Retinal pigment epithelial cell (primary cell): ENCODE results near the gene PPP4R2.

Experiments
- DNase-seq: peaks from one replicate; pipeline ENCODE4 v3.0.0-alpha.2; 2010; ENCODE audit warnings: low read depth
- H3K4me3 ChIP-seq: 2 replicates; pipeline ENCODE4 v1.5.1; 2011; ENCODE audit warnings: mild to moderate bottlenecking, low read length, control low read depth, moderate library complexity
- TF ChIP-seq, protein P1 (sequence below): conservative IDR thresholded peaks from 2 replicates; pipeline ENCODE4 v1.5.1; 2011; ENCODE audit warnings: low read depth, low read length, control low read depth, inconsistent platforms

Gene PPP4R2

DNA sequence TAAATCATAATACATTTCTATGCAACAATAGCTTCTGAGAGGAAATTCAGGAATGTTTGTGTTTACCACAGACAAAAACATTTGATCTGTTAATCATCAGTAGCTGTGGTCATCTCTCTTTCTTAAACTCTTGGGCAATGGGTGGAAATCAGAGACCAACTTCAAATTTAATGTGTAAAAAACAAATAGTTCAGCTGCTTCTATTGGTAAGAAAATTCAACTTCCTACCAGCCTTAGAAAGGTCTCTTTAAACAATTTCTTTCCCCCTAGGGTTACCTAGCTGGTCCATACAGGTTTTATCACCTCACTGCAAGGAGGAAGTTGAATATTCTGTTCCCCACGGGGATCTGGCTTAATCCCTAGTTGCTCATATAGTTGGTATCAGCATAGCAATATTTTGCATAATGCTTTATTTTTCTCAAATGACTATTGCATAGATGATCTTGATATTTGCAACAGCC lies 20.3 kb upstream of the PPP4R2 start:
- TF ChIP-seq, protein P1, sequence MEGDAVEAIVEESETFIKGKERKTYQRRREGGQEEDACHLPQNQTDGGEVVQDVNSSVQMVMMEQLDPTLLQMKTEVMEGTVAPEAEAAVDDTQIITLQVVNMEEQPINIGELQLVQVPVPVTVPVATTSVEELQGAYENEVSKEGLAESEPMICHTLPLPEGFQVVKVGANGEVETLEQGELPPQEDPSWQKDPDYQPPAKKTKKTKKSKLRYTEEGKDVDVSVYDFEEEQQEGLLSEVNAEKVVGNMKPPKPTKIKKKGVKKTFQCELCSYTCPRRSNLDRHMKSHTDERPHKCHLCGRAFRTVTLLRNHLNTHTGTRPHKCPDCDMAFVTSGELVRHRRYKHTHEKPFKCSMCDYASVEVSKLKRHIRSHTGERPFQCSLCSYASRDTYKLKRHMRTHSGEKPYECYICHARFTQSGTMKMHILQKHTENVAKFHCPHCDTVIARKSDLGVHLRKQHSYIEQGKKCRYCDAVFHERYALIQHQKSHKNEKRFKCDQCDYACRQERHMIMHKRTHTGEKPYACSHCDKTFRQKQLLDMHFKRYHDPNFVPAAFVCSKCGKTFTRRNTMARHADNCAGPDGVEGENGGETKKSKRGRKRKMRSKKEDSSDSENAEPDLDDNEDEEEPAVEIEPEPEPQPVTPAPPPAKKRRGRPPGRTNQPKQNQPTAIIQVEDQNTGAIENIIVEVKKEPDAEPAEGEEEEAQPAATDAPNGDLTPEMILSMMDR, result no peak
- no peak overlapping the region for H3K4me3 ChIP-seq
- DNase-seq, result no peak

DNA sequence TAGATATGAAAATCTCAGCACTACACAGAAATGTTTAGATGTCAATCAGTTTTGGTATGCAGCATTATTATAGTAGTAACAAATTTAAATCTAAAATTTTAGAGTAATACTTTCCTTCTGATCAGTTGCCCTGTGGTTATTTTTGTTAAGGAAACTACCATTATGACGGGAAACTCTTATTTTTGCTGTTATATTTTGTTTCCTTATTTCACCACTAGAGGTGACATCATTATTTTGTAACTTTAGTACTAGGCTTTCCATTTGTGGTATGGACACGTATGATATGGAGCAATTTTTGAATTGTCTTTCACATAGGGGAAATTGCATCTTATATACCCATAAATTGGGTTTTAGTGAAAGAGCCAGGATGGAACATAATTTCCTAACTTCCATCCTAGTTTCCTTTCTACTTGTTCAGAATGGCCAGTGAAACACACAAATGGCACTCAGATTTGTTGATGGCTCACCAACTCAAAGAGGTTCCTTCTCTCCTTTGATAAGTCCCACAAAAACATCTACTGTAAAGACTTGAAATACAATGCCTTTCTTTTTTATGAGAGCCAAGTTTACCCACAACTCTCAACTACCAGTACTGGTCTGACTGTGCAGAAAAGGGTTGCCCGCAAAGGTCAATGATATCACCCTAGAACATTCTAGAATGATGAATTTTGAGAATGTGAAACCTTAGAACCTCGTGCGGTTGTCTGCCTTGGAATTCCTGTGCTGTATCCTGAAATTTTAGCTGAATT lies 19.4 kb upstream of the PPP4R2 start:
- DNase-seq, result no peak
- TF ChIP-seq, protein P1, result no peak
- H3K4me3 ChIP-seq, result no peak overlapping the region

DNA sequence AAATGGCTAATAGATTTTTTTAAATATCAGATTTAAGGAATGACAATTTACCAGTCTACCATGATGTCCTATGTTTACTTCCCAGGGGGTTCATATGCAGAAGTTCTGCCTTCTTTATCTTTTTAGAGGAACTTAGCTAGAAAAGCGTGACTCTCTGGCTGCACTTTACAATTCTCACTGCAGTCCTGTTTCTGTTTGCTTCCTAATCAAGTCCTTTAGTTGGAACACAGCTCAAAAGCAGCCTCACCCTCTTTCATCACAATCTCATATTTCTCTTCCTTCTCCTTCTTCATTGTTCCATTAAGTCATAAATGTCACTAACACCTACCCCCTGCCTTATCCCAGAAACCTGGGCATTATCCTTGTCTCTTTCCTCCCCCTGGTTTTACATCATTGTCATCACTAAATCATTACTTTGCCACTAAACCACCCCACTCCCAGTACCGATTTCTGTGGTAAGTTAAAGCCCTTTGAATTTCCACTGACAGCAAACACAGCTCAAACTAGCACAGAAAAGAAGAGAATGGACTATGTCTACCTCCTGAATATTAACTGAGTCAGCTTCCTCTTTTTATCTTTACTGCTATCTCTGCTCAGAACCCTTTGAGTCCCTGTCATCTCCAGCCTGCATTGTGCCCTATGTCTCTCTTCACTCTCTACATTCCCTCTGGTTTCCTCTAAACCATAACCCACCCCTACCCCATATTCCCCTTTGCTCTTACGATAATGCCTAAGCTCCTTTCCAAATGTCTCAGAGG lies 13.8 kb upstream of the PPP4R2 start:
- H3K4me3 ChIP-seq, result no peak overlapping the region
- TF ChIP-seq, protein P1, result no peak
- DNase-seq, result no peak

DNA sequence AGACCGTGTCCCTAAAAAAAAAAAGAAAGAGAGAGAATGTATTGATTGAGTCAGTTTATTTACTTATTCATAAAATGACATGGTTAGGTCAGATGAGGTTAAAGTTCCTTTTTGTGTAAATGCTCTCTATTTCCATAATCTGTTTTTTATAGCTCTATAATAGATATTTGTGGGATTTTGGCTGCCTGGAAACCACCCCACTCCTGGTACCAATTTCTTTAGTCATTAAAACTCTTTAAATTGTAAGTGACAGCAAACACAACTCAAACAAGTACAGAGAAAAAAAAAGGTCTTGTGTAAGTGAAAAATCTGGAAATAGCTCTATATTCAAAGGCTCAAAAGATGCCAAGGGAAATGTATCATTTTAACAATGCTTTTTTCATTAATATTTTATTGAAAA lies 11.0 kb upstream of the PPP4R2 start:
- TF ChIP-seq, protein P1, result no peak
- no peak for DNase-seq
- no peak overlapping the region for H3K4me3 ChIP-seq

DNA sequence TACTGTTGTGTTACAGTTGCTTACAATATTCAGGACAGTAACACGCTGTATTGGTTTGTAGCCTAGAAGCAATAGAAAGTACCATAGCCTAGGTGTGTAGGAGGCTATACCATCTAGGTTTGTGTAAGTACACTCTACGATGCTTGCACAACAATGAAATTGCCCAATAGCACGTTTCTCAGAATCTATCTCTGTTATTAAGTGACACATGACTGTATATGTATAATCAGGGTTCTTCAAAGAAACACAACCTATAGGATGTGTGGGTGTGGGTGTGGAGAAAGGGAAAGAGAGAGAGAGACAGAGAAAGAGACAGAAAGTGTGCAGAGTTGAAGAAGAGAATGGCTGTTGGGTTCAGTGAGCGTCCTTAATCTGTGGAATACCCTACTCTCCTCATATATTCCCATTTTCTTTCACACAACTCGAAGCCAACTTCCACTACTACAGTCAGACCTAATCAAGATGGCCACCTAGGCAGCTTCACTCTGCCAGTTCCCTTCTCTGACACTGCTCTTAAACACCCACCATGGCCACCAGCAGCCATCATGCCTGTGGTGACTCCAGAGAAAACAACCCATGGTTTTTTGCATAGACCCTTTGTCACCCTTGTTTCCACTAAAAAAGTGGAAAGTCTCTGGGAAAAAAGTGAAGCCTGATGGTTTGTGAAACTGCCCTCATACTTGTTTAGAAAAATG lies 5.8 kb upstream of the PPP4R2 start:
- TF ChIP-seq, protein P1, result no peak
- H3K4me3 ChIP-seq, result no peak overlapping the region
- no peak for DNase-seq

DNA sequence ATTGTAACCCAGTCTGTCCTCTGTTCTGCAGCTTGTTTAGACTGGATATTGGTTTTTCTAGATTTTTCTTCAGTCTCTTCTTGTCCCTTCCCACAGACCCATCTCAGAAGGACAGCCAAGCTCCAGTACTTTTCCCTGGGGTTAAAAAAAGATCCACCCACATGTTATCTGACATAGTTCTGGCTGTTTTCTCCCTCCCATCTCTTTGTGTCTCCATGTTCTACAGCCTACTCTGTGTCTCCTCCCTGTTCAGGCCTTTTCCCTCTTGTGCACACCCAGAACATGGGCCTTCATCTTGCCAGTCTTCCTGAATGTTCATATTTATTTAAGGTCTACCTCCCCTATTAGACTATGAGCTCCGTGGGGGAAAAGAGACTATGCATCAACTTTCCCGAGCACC lies 5.1 kb upstream of the PPP4R2 start:
- TF ChIP-seq, protein P1, result no peak
- no peak for DNase-seq
- H3K4me3 ChIP-seq, result no peak overlapping the region
